Measurements from ENCODE around the gene MIPEP.

The MIPEP gene

GRCh38 chr13:23817136-23817535 is 72.1 kb downstream of the MIPEP start:
- in situ Hi-C loops (cut with MboI; ENCODE audit: low pct_unique_long_range_greater_than_20kb, low sequenced_read_pairs, unreplicated experiment), result no loop called here
- TF ChIP-seq CTCF (IDR thresholded peaks at IDR 0.05; ENCODE audit: extremely low read depth, insufficient read depth, missing control alignments), result no peak
- no peak for DNase-seq (ENCODE audit: low spot score)

- TF ChIP-seq CTCF (IDR thresholded peaks at IDR 0.05; ENCODE audit: extremely low read depth, insufficient read depth, missing control alignments), result no peak
- in situ Hi-C loops (cut with MboI; ENCODE audit: low pct_unique_long_range_greater_than_20kb, low sequenced_read_pairs, unreplicated experiment), result no loop called here
- no peak for DNase-seq (ENCODE audit: low spot score)
These were observed 75.6 kb downstream of the MIPEP start for GRCh38 chr13:23813635-23814034.

- TF ChIP-seq CTCF (IDR thresholded peaks at IDR 0.05; ENCODE audit: extremely low read depth, insufficient read depth, missing control alignments), result no peak
- in situ Hi-C loops (cut with MboI; ENCODE audit: low pct_unique_long_range_greater_than_20kb, low sequenced_read_pairs, unreplicated experiment), result no loop called here
- no peak for DNase-seq (ENCODE audit: low spot score)
These were observed 77.7 kb downstream of the MIPEP start for GRCh38 chr13:23811366-23812062.

- peak; percentile 55 for TF ChIP-seq CTCF (IDR thresholded peaks at IDR 0.05; ENCODE audit: extremely low read depth, insufficient read depth, missing control alignments)
- in situ Hi-C loops (cut with MboI; ENCODE audit: low pct_unique_long_range_greater_than_20kb, low sequenced_read_pairs, unreplicated experiment), result no loop called here
These were observed 78.4 kb downstream of the MIPEP start for GRCh38 chr13:23810685-23811240.

GRCh38 chr13:23808803-23809202 is 80.4 kb downstream of the MIPEP start:
- DNase-seq (ENCODE audit: low spot score), result no peak
- in situ Hi-C loops (cut with MboI; ENCODE audit: low pct_unique_long_range_greater_than_20kb, low sequenced_read_pairs, unreplicated experiment), result no loop called here
- TF ChIP-seq CTCF (IDR thresholded peaks at IDR 0.05; ENCODE audit: extremely low read depth, insufficient read depth, missing control alignments), result no peak

More at GRCh38 chr13:23810685-23811240, 78.4 kb downstream of the MIPEP start:
- peak; percentile 27 for DNase-seq (ENCODE audit: low spot score)

GRCh38 chr13:23806874-23807526 is 82.2 kb downstream of the MIPEP start:
- in situ Hi-C loops (cut with MboI; ENCODE audit: low pct_unique_long_range_greater_than_20kb, low sequenced_read_pairs, unreplicated experiment), result no loop called here
- no peak for TF ChIP-seq CTCF (IDR thresholded peaks at IDR 0.05; ENCODE audit: extremely low read depth, insufficient read depth, missing control alignments)
- DNase-seq (ENCODE audit: low spot score), result no peak

Data from GM13977 (cell line).